ENCODE data around the gene MCU. TPM values are rescaled to one million over a fixed set of nuclear protein-coding genes. Genes with fewer than 3 reads are reported as not detected.
"Not testable (repeated sequence)": the region's sequence is repeated elsewhere in the genome, so short reads cannot be mapped to it uniquely, and the experiment has no call there.

The MCU gene
- polyA plus RNA-seq, 1 donor (not counting 4 experiments of a cell fraction or from before 2014, with no cell fraction given): 103 TPM

DNA sequence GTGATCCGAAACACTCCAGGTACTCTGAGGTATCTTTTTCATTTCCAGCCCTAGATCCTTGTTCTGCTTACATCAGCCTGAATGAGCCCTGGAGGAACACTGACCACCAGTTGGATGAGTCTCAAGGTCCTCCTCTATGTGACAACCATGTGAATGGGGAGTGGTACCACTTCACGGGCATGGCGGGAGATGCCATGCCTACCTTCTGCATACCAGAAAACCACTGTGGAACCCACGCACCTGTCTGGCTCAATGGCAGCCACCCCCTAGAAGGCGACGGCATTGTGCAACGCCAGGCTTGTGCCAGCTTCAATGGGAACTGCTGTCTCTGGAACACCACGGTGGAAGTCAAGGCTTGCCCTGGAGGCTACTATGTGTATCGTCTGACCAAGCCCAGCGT is 206.7 kb downstream of the MCU start:
- no peak overlapping the region for H3K4me3 ChIP-seq (ENCODE audit: control insufficient read depth in 2 of 3, extremely low read depth in 1 of 3, insufficient read depth in 2 of 3, low read depth in 1 of 3, low read length in 3 of 3)
- TF ChIP-seq EZH2 (IDR thresholded peaks at IDR 0.05; ENCODE audit: low read length): no peak
- TF ChIP-seq, protein P1, sequence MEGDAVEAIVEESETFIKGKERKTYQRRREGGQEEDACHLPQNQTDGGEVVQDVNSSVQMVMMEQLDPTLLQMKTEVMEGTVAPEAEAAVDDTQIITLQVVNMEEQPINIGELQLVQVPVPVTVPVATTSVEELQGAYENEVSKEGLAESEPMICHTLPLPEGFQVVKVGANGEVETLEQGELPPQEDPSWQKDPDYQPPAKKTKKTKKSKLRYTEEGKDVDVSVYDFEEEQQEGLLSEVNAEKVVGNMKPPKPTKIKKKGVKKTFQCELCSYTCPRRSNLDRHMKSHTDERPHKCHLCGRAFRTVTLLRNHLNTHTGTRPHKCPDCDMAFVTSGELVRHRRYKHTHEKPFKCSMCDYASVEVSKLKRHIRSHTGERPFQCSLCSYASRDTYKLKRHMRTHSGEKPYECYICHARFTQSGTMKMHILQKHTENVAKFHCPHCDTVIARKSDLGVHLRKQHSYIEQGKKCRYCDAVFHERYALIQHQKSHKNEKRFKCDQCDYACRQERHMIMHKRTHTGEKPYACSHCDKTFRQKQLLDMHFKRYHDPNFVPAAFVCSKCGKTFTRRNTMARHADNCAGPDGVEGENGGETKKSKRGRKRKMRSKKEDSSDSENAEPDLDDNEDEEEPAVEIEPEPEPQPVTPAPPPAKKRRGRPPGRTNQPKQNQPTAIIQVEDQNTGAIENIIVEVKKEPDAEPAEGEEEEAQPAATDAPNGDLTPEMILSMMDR (optimal IDR thresholded peaks at IDR 0.05 in 1 of 3, IDR thresholded peaks at IDR 0.05 in 1 of 3, conservative IDR thresholded peaks at IDR 0.05 in 1 of 3; ENCODE audit: extremely low read depth in 1 of 3, insufficient read depth in 2 of 3, low read length in 3 of 3): no peak
- H3K27me3 ChIP-seq (ENCODE audit: control insufficient read depth, extremely low read depth, insufficient read depth, low read length): no peaks in the 10 kb centered on the region
- H3K27ac ChIP-seq (ENCODE audit: control insufficient read depth, insufficient read depth, low read length): no peak overlapping the region
- H4K20me1 ChIP-seq (ENCODE audit: control insufficient read depth, extremely low read depth, insufficient read depth, low read length): no peaks in the 10 kb centered on the region
- H3K9me1 ChIP-seq (ENCODE audit: control insufficient read depth, extremely low read depth, insufficient read depth, low read length): no peaks in the 10 kb centered on the region
- dilution Hi-C loops (cut with MboI; ENCODE audit: extremely low pct_ligation_motif_present, low sequenced_read_pairs): no loop called here
- no peaks in the 10 kb centered on the region for H3K79me2 ChIP-seq (ENCODE audit: control insufficient read depth, insufficient read depth, low read length)
- no peak for DNase-seq (ENCODE audit: low read depth, low spot score)
- no peak overlapping the region for H3K4me2 ChIP-seq (ENCODE audit: control insufficient read depth, extremely low read depth, insufficient read depth, low read depth, low read length)
- H3K9me3 ChIP-seq (ENCODE audit: control insufficient read depth, low read depth, low read length): no peaks in the 10 kb centered on the region
- H3K9ac ChIP-seq (ENCODE audit: control insufficient read depth, extremely low read depth, insufficient read depth, low read length): no peak overlapping the region
- no peaks in the 10 kb centered on the region for H3K4me1 ChIP-seq (ENCODE audit: control insufficient read depth, extremely low read depth, insufficient read depth, low read length)
- no peak overlapping the region for H2AFZ ChIP-seq (ENCODE audit: control insufficient read depth, low read length)
- no peak for FAIRE-seq
- H3K36me3 ChIP-seq (ENCODE audit: control insufficient read depth in 2 of 2, extremely low read depth in 1 of 2, insufficient read depth in 2 of 2, low read length in 2 of 2): no peaks in the 10 kb centered on the region

DNA sequence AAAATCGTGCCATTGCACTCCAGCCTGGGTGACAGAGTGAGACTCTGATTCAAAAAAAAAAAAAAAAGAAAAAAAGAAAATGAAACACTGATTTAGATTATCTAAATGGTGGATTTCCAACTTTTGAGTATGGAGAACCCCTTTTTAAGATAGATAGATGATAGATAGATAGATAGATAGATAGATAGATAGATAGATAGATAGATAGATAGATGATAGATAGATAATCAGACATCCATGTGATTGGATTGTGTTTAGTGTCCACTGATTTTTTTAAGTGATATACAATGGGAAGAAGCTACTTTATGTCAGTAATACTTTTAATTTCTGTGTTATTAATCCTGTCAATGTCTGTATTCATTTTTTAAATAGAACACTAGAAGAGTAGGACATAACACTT is 207.6 kb downstream of the MCU start:
- no peaks in the 10 kb centered on the region for H3K36me3 ChIP-seq (ENCODE audit: control insufficient read depth in 2 of 2, extremely low read depth in 1 of 2, insufficient read depth in 2 of 2, low read length in 2 of 2)
- no peaks in the 10 kb centered on the region for H4K20me1 ChIP-seq (ENCODE audit: control insufficient read depth, extremely low read depth, insufficient read depth, low read length)
- DNase-seq (ENCODE audit: low read depth, low spot score) (no peak), FAIRE-seq (no peak)
- dilution Hi-C loops (cut with MboI; ENCODE audit: extremely low pct_ligation_motif_present, low sequenced_read_pairs): no loop called here
- no peaks in the 10 kb centered on the region for H3K4me1 ChIP-seq (ENCODE audit: control insufficient read depth, extremely low read depth, insufficient read depth, low read length)
- no peaks in the 10 kb centered on the region for H3K9me3 ChIP-seq (ENCODE audit: control insufficient read depth, low read depth, low read length)
- H3K27me3 ChIP-seq (ENCODE audit: control insufficient read depth, extremely low read depth, insufficient read depth, low read length): no peaks in the 10 kb centered on the region
- no peaks in the 10 kb centered on the region for H3K9me1 ChIP-seq (ENCODE audit: control insufficient read depth, extremely low read depth, insufficient read depth, low read length)
- H2AFZ ChIP-seq (ENCODE audit: control insufficient read depth, low read length): no peak overlapping the region
- no peak overlapping the region for H3K4me3 ChIP-seq (ENCODE audit: control insufficient read depth in 2 of 3, extremely low read depth in 1 of 3, insufficient read depth in 2 of 3, low read depth in 1 of 3, low read length in 3 of 3)
- H3K79me2 ChIP-seq (ENCODE audit: control insufficient read depth, insufficient read depth, low read length): no peaks in the 10 kb centered on the region
- no peak overlapping the region for H3K27ac ChIP-seq (ENCODE audit: control insufficient read depth, insufficient read depth, low read length)
- no peak for TF ChIP-seq EZH2 (IDR thresholded peaks at IDR 0.05; ENCODE audit: low read length)
- TF ChIP-seq, protein P1 (optimal IDR thresholded peaks at IDR 0.05 in 1 of 3, IDR thresholded peaks at IDR 0.05 in 1 of 3, conservative IDR thresholded peaks at IDR 0.05 in 1 of 3; ENCODE audit: extremely low read depth in 1 of 3, insufficient read depth in 2 of 3, low read length in 3 of 3): no peak
- H3K4me2 ChIP-seq (ENCODE audit: control insufficient read depth, extremely low read depth, insufficient read depth, low read depth, low read length): no peak overlapping the region
- no peak overlapping the region for H3K9ac ChIP-seq (ENCODE audit: control insufficient read depth, extremely low read depth, insufficient read depth, low read length)

DNA sequence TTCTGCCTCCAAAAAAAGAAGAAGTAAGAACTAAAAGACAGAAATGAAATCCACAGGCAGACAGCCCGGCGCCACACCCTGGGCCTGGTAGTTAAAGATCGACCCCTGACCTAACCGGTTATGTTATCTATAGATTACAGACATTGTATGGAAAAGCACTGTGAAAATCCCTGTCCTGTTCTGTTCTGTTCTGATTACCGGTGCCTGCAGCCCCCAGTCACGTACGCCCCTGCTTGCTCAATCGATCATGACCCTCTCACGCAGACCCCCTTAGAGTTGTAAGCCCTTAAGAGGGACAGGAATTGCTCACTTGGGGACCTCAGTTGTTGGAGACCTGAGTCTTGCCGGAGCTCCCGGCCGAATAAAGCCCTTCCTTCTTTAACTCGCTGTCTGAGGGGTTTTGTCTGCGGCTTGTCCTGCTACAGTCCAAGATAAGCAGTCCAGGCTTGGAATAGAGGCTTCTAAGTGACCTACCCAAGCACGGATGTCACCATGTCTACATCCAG is 212.1 kb downstream of the MCU start:
- dilution Hi-C loops (cut with MboI; ENCODE audit: extremely low pct_ligation_motif_present, low sequenced_read_pairs); H3K9ac ChIP-seq (ENCODE audit: control insufficient read depth, extremely low read depth, insufficient read depth, low read length); H3K79me2 ChIP-seq (ENCODE audit: control insufficient read depth, insufficient read depth, low read length); DNase-seq (ENCODE audit: low read depth, low spot score); H2AFZ ChIP-seq (ENCODE audit: control insufficient read depth, low read length); H3K4me2 ChIP-seq (ENCODE audit: control insufficient read depth, extremely low read depth, insufficient read depth, low read depth, low read length); H3K4me3 ChIP-seq (ENCODE audit: control insufficient read depth in 2 of 3, extremely low read depth in 1 of 3, insufficient read depth in 2 of 3, low read depth in 1 of 3, low read length in 3 of 3); H4K20me1 ChIP-seq (ENCODE audit: control insufficient read depth, extremely low read depth, insufficient read depth, low read length); H3K4me1 ChIP-seq (ENCODE audit: control insufficient read depth, extremely low read depth, insufficient read depth, low read length); H3K9me3 ChIP-seq (ENCODE audit: control insufficient read depth, low read depth, low read length); H3K9me1 ChIP-seq (ENCODE audit: control insufficient read depth, extremely low read depth, insufficient read depth, low read length); H3K36me3 ChIP-seq (ENCODE audit: control insufficient read depth in 2 of 2, extremely low read depth in 1 of 2, insufficient read depth in 2 of 2, low read length in 2 of 2); H3K27ac ChIP-seq (ENCODE audit: control insufficient read depth, insufficient read depth, low read length); H3K27me3 ChIP-seq (ENCODE audit: control insufficient read depth, extremely low read depth, insufficient read depth, low read length); FAIRE-seq: not testable (repeated sequence)

All from keratinocyte (primary cell).